ENCODE measurements around the gene APEX2. TPM values are rescaled to one million over a fixed set of nuclear protein-coding genes. Genes with fewer than 3 reads are reported as not detected.

APEX2 gene
- total RNA-seq, 1 experiment from 2014 or later, result 14.0 TPM

- POLR2A ChIA-PET, result no interaction called here
- Mint-ChIP-seq H3K36me3 (ENCODE audit: insufficient read depth, unreplicated experiment) (no peaks in the 10 kb centered on the region), H3K4me3 (ENCODE audit: unreplicated experiment) (no peak overlapping the region), H3K4me1 (ENCODE audit: insufficient read depth, unreplicated experiment) (no peaks in the 10 kb centered on the region), H3K9me3 (ENCODE audit: unreplicated experiment) (no peaks in the 10 kb centered on the region), H3K27ac (ENCODE audit: low read depth, unreplicated experiment) (no peak overlapping the region), H3K27me3 (ENCODE audit: insufficient read depth, unreplicated experiment) (peaks cover 68% of the 10 kb centered on the region)
- intact Hi-C loops (cut with micrococcal nuclease), result loop anchor here (1.0 to 10.0 kb wide), 5 partner anchors 362 to 1740 kb away; no protein-coding TSS in a partner anchor
- DNase-seq (ENCODE audit: unreplicated experiment), result no peak
- CTCF ChIA-PET, result interaction anchor here (0.6 to 1.3 kb wide), 14 partner anchors 11 to 1739 kb away, joined by 3 to 8 read pairs (median 3); partner anchors contain the start of gene APEX2
- TF ChIP-seq, protein P1, sequence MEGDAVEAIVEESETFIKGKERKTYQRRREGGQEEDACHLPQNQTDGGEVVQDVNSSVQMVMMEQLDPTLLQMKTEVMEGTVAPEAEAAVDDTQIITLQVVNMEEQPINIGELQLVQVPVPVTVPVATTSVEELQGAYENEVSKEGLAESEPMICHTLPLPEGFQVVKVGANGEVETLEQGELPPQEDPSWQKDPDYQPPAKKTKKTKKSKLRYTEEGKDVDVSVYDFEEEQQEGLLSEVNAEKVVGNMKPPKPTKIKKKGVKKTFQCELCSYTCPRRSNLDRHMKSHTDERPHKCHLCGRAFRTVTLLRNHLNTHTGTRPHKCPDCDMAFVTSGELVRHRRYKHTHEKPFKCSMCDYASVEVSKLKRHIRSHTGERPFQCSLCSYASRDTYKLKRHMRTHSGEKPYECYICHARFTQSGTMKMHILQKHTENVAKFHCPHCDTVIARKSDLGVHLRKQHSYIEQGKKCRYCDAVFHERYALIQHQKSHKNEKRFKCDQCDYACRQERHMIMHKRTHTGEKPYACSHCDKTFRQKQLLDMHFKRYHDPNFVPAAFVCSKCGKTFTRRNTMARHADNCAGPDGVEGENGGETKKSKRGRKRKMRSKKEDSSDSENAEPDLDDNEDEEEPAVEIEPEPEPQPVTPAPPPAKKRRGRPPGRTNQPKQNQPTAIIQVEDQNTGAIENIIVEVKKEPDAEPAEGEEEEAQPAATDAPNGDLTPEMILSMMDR (IDR thresholded peaks at IDR 0.05; ENCODE audit: unreplicated experiment), result no peak
- no TSS peak for BruUV-seq (replicated peaks)
These were observed 56.9 kb downstream of the APEX2 start for GRCh38 chrX:55056820-55057674.

GRCh38 chrX:55057675-55058249, 57.6 kb downstream of the APEX2 start:
- DNase-seq (ENCODE audit: unreplicated experiment), result peak; percentile 50

More at GRCh38 chrX:55057675-55058249, 57.6 kb downstream of the APEX2 start:
- POLR2A ChIA-PET, result no interaction called here
- intact Hi-C loops (cut with micrococcal nuclease), result loop anchor here (1.0 to 10.0 kb wide), 5 partner anchors 362 to 1740 kb away; no protein-coding TSS in a partner anchor
- no peak overlapping the region for H3K27ac Mint-ChIP-seq (ENCODE audit: low read depth, unreplicated experiment)
- no TSS peak for BruUV-seq (replicated peaks)
- no peaks in the 10 kb centered on the region for H3K4me1 Mint-ChIP-seq (ENCODE audit: insufficient read depth, unreplicated experiment)
- H3K27me3 Mint-ChIP-seq (ENCODE audit: insufficient read depth, unreplicated experiment), result peaks cover 70% of the 10 kb centered on the region
- H3K9me3 Mint-ChIP-seq (ENCODE audit: unreplicated experiment), result no peaks in the 10 kb centered on the region
- TF ChIP-seq, protein P1 (IDR thresholded peaks at IDR 0.05; ENCODE audit: unreplicated experiment), result peak; percentile 84
- no peaks in the 10 kb centered on the region for H3K36me3 Mint-ChIP-seq (ENCODE audit: insufficient read depth, unreplicated experiment)
- no peak overlapping the region for H3K4me3 Mint-ChIP-seq (ENCODE audit: unreplicated experiment)
- CTCF ChIA-PET, result interaction anchor here (0.6 to 1.3 kb wide), 13 partner anchors 11 to 1740 kb away, joined by 3 to 8 read pairs (median 3); partner anchors contain the start of gene APEX2

Other genes starting within 250 kb of the APEX2 start
- gene ITIH6, start 202.1 kb upstream of the APEX2 start, total RNA-seq (2022), result not detected in 2 replicates
- 34.3 and 48.6 TPM in 2 replicates for gene MAGED2, start 192.6 kb upstream of the APEX2 start, total RNA-seq (2022)
- not detected in 2 replicates for gene TRO, start 79.5 kb upstream of the APEX2 start, total RNA-seq (2022)
- gene PFKFB1, start 6.2 kb upstream of the APEX2 start, total RNA-seq (2022), result 0.27 and 0.37 TPM in 2 replicates
- not detected in 2 replicates for gene ALAS2, start 30.6 kb downstream of the APEX2 start, total RNA-seq (2022)
- not detected in 2 replicates for gene PAGE2B, start 74.7 kb downstream of the APEX2 start, total RNA-seq (2022)
- gene PAGE2, start 88.7 kb downstream of the APEX2 start, total RNA-seq (2022), result not detected in 2 replicates
- not detected in 2 replicates for gene PAGE5, start 220.0 kb downstream of the APEX2 start, total RNA-seq (2022)